A549 (cell line): ENCODE data around the gene SLC8A1. TPM values are rescaled to one million over a fixed set of nuclear protein-coding genes. Genes with fewer than 3 reads are reported as not detected.

Experiments
- ATAC-seq, 2 experiments: fragments of 200-7000 bp in 1 of 2; fragments of >200 bp in 1 of 2; cut with Nextera tagmentation in 1 of 2; cut with Tn5 transposase in 1 of 2; 3 replicates each; pipeline versions ENCODE4 v1.8.0 to v1.9.1; 2018 to 2020; ENCODE audit warnings: mild to moderate bottlenecking in 1 of 2, moderate library complexity in 1 of 2
- CTCF ChIA-PET: fragments of 300-600 bp; sonication (Branson Sonifier 250); formaldehyde crosslinking; extraction: SDS; loops from one replicate; lab custom pipeline; 2021; ENCODE audit warnings: antibody characterized with exemption, inconsistent platforms; lab: Yijun Ruan, JAX
- POLR2A ChIA-PET: fragments of 350-600 bp; formaldehyde crosslinking; extraction: SDS; loops from one replicate; lab custom pipeline; 2021; ENCODE audit warnings: antibody characterized with exemption, inconsistent platforms; lab: Yijun Ruan, JAX
- DNase-seq, 2 experiments: peaks; one replicate each; pipeline versions ENCODE4 v3.0.0 to v3.0.0-alpha.2; 2011 to 2016; ENCODE audit warnings: low read depth in 1 of 2, low spot score in 1 of 2
- FAIRE-seq: peaks from 2 replicates; lab custom pipeline; 2011; peaks lifted over from hg19 to GRCh38; lab: Jason Lieb, UNC
- H3K27ac ChIP-seq, 2 experiments: fragments of >200 bp; sonication (Bioruptor Twin); formaldehyde crosslinking; 3 replicates each; pipeline ENCODE4 v1.5.1; 2016 to 2017
- H3K4me1 ChIP-seq: fragments of >200 bp; sonication (Bioruptor Twin); formaldehyde crosslinking; 3 replicates; pipeline ENCODE4 v1.6.1; 2016
- H3K4me2 ChIP-seq: fragments of >200 bp; sonication (Bioruptor Twin); formaldehyde crosslinking; 3 replicates; pipeline ENCODE4 v1.6.1; 2016
- H3K4me3 ChIP-seq: fragments of >200 bp; sonication (Bioruptor Twin); formaldehyde crosslinking; 3 replicates; pipeline ENCODE4 v1.5.1; 2016
- H3K9me3 ChIP-seq: fragments of >200 bp; sonication (Bioruptor Twin); formaldehyde crosslinking; 3 replicates; pipeline ENCODE4 v1.6.1; 2016
- CBX8 ChIP-seq: fragments of 200-600 bp; sonication (generic); IDR thresholded peaks from 2 replicates; pipeline ENCODE4 v1.6.1; 2016
- CEBPB ChIP-seq, 2 experiments: fragments of >200 bp in 1 of 2; sonication (Bioruptor Twin) in 1 of 2; formaldehyde crosslinking in 1 of 2; IDR thresholded peaks; 2 replicates each; pipeline ENCODE4 v1.6.1; 2012 to 2016
- CHD2 ChIP-seq: fragments of 150-350 bp; IDR thresholded peaks from 2 replicates; pipeline ENCODE4 v1.6.1; 2014; ENCODE audit warnings: low read length; ENCODE audit not compliant: partially characterized antibody
- CHD4 ChIP-seq: fragments of 200-600 bp; sonication (generic); IDR thresholded peaks from 2 replicates; pipeline ENCODE4 v1.6.1; 2016; ENCODE audit warnings: antibody characterized with exemption, mild to moderate bottlenecking, borderline replicate concordance
- CTCF ChIP-seq: fragments of >200 bp; sonication (Bioruptor Twin); formaldehyde crosslinking; IDR thresholded peaks from 3 replicates; pipeline ENCODE4 v1.5.1; 2016
- E2F6 ChIP-seq: IDR thresholded peaks from 2 replicates; pipeline ENCODE4 v1.6.1; 2012; ENCODE audit warnings: low read depth, borderline replicate concordance
- ESRRA ChIP-seq: fragments of 150-350 bp; IDR thresholded peaks from 2 replicates; pipeline ENCODE4 v1.6.1; 2014; ENCODE audit warnings: mild to moderate bottlenecking, low read length, borderline replicate concordance
- FOXS1 ChIP-seq: fragments of 250-450 bp; sonication (Bioruptor Pico); IDR thresholded peaks from 2 replicates; pipeline ENCODE4 v1.5.0; 2020; ENCODE audit warnings: mild to moderate bottlenecking, moderate library complexity
- HDAC2 ChIP-seq: fragments of 200-600 bp; sonication (generic); IDR thresholded peaks from 2 replicates; pipeline ENCODE4 v1.6.1; 2016
- HEYL ChIP-seq: fragments of 250-450 bp; sonication (Bioruptor Pico); IDR thresholded peaks from 2 replicates; pipeline ENCODE4 v1.8.0; 2021; ENCODE audit warnings: mild to moderate bottlenecking, moderate library complexity
- HMGXB4 ChIP-seq: fragments of 250-450 bp; sonication (Bioruptor Pico); IDR thresholded peaks from 2 replicates; pipeline ENCODE4 v1.5.0; 2021; ENCODE audit warnings: mild to moderate bottlenecking, moderate library complexity, borderline replicate concordance
- KDM1A ChIP-seq: fragments of 200-600 bp; sonication (generic); IDR thresholded peaks from 2 replicates; pipeline ENCODE4 v1.6.1; 2016; ENCODE audit warnings: low read depth, mild to moderate bottlenecking
- MAFK ChIP-seq: fragments of 450-650 bp; IDR thresholded peaks from 2 replicates; pipeline ENCODE4 v1.6.1; 2014; ENCODE audit not compliant: partially characterized antibody
- MYC ChIP-seq: IDR thresholded peaks from 2 replicates; pipeline ENCODE4 v1.6.1; 2012; ENCODE audit warnings: mild to moderate bottlenecking, inconsistent platforms, low read length, improper control_type of control experiment, borderline replicate concordance
- NR3C1 ChIP-seq: fragments of >200 bp; sonication (Bioruptor Twin); formaldehyde crosslinking; IDR thresholded peaks from 3 replicates; pipeline ENCODE4 v1.6.1; 2017
- POLR2AphosphoS2 ChIP-seq: conservative IDR thresholded peaks from 2 replicates; pipeline ENCODE4 v1.6.1; 2012; ENCODE audit warnings: low read length, improper control_type of control experiment, inconsistent platforms
- RAD21 ChIP-seq, 2 experiments: fragments of >200 bp in 1 of 2; sonication (Bioruptor Twin) in 1 of 2; formaldehyde crosslinking in 1 of 2; IDR thresholded peaks in 1 of 2; conservative IDR thresholded peaks in 1 of 2; 2 replicates in 1 of 2; 3 replicates in 1 of 2; pipeline ENCODE4 v1.6.1; 2012 to 2018; ENCODE audit warnings: inconsistent platforms in 1 of 2
- RCOR1 ChIP-seq: fragments of 150-350 bp; IDR thresholded peaks from 2 replicates; pipeline ENCODE4 v1.6.1; 2014; ENCODE audit warnings: antibody characterized with exemption, low read length, low read depth
- REST ChIP-seq: fragments of 200-600 bp; sonication (generic); IDR thresholded peaks from 2 replicates; pipeline ENCODE4 v1.6.1; 2016; ENCODE audit warnings: antibody characterized with exemption, mild to moderate bottlenecking, moderate library complexity
- RFX5 ChIP-seq: fragments of 450-650 bp; IDR thresholded peaks from 2 replicates; pipeline ENCODE4 v1.7.1; 2014; ENCODE audit warnings: antibody characterized with exemption, mild to moderate bottlenecking, moderate library complexity
- TFCP2L1 ChIP-seq: fragments of 250-450 bp; sonication (Bioruptor Pico); IDR thresholded peaks from 2 replicates; pipeline ENCODE4 v1.5.0; 2021; ENCODE audit warnings: mild to moderate bottlenecking
- TP53 ChIP-seq: fragments of 250-450 bp; sonication (Bioruptor Pico); IDR thresholded peaks from 2 replicates; pipeline ENCODE4 v1.5.0; 2021; ENCODE audit warnings: mild to moderate bottlenecking, moderate library complexity
- ZC3H11A ChIP-seq: fragments of 450-650 bp; IDR thresholded peaks from 2 replicates; pipeline ENCODE4 v1.6.1; 2014; ENCODE audit warnings: antibody characterized with exemption, mild to moderate bottlenecking
- ZNF302 ChIP-seq: fragments of 250-450 bp; sonication (Bioruptor Pico); IDR thresholded peaks from 2 replicates; pipeline ENCODE4 v1.9.0; 2021; ENCODE audit warnings: inconsistent platforms, mild to moderate bottlenecking, moderate library complexity
- WGBS: methylation state at CpG from one replicate; pipeline ENCODE4 v1.1.6; 2017; ENCODE audit errors: missing lambda C conversion rate; 5-methylcytosine and 5-hydroxymethylcytosine counted together
- polyA plus RNA-seq, 4 experiments: library from polyadenylated mRNA; depleted of rRNA in 3 of 4; stranded (reverse); fragments of >200 nt; fragmentation: RNase III in 1 of 4; extraction: RNeasy Plus Mini Kit Qiagen cat#74134 plus additional on column Dnase treatment in 1 of 4; gene quantifications; 2 replicates in 3 of 4; 3 replicates in 1 of 4; pipeline ENCODE4 v1.2.3, GENCODE V29; 2011 to 2017

Gene SLC8A1
- polyA plus RNA-seq, 2 of the 4 experiments (the other 2 are of a cell fraction): 0.28 to 0.92 TPM

GRCh38 chr2:40062381-40062780 lies 389.5 kb downstream of the SLC8A1 start:
- TF ChIP-seq E2F6: no peak
- TF ChIP-seq POLR2AphosphoS2: no peak
- TF ChIP-seq TP53 (CRISPR knock-in tag): no peak
- no peak for TF ChIP-seq MAFK
- TF ChIP-seq ESRRA: no peak
- no peak for TF ChIP-seq NR3C1
- TF ChIP-seq CHD4: no peak
- no peak for TF ChIP-seq RAD21 (conservative IDR thresholded peaks at IDR 0.05 in 1 of 2, IDR thresholded peaks at IDR 0.05 in 1 of 2)
- TF ChIP-seq FOXS1 (CRISPR knock-in tag): no peak
- no peak for TF ChIP-seq MYC
- H3K4me1 ChIP-seq: no peaks in the 10 kb centered on the region
- H3K4me3 ChIP-seq: no peak overlapping the region
- ChIA-PET CTCF (interaction anchor here (0.5 kb wide), 1 partner anchor 1540 kb away, joined by 3 read pairs; no protein-coding TSS in a partner anchor), POLR2A (no interaction called here)
- H3K27ac ChIP-seq: no peak overlapping the region
- ATAC-seq (no peak), DNase-seq (no peak), FAIRE-seq (no peak)
- H3K4me2 ChIP-seq: no peak overlapping the region
- H3K9me3 ChIP-seq: no peaks in the 10 kb centered on the region; the same call in 2 of the 3 replicates
- 82% methylated on average over 1 of the region's 1 CpG for WGBS

GRCh38 chr2:40049781-40050180 lies 402.1 kb downstream of the SLC8A1 start:
- no peak overlapping the region for H3K4me3 ChIP-seq
- H3K9me3 ChIP-seq: no peaks in the 10 kb centered on the region
- FAIRE-seq (no peak), DNase-seq (no peak), ATAC-seq (no peak)
- TF ChIP-seq ZNF302: no peak
- no peak for TF ChIP-seq KDM1A
- TF ChIP-seq RFX5: no peak
- TF ChIP-seq CTCF: no peak
- TF ChIP-seq HDAC2: no peak
- no peak for TF ChIP-seq CHD2
- TF ChIP-seq RCOR1: no peak
- no peak for TF ChIP-seq CBX8
- no peak for TF ChIP-seq HEYL
- no peak for TF ChIP-seq CEBPB (IDR thresholded peaks at IDR 0.05)
- TF ChIP-seq TFCP2L1 (CRISPR knock-in tag): no peak
- no peak for TF ChIP-seq ZC3H11A
- TF ChIP-seq HMGXB4 (CRISPR knock-in tag): no peak
- TF ChIP-seq REST: no peak
- no peak overlapping the region for H3K4me2 ChIP-seq
- H3K27ac ChIP-seq: no peak overlapping the region
- CTCF ChIA-PET: no interaction called here
- WGBS: 3% methylated on average over 1 of the region's 1 CpG
- POLR2A ChIA-PET: no interaction called here
- H3K4me1 ChIP-seq: no peaks in the 10 kb centered on the region
